HL-60/S4 treated with phorbol 12-myristate 13-acetate at 8.2 ng/mL for 4 days and 3 days (cell line): ENCODE measurements around the gene HIPK4.
"Not testable (repeated sequence)": the region's sequence is repeated elsewhere in the genome, so short reads cannot be mapped to it uniquely, and the experiment has no call there.

ENCODE experiments used
- in situ Hi-C: fragments of 300-500 bp; cut with MboI; formaldehyde crosslinking; loops from 2 replicates; pipeline ENCODE4 v1.15.0; 2022; ENCODE audit warnings: low sequenced_read_pairs

The HIPK4 gene

DNA sequence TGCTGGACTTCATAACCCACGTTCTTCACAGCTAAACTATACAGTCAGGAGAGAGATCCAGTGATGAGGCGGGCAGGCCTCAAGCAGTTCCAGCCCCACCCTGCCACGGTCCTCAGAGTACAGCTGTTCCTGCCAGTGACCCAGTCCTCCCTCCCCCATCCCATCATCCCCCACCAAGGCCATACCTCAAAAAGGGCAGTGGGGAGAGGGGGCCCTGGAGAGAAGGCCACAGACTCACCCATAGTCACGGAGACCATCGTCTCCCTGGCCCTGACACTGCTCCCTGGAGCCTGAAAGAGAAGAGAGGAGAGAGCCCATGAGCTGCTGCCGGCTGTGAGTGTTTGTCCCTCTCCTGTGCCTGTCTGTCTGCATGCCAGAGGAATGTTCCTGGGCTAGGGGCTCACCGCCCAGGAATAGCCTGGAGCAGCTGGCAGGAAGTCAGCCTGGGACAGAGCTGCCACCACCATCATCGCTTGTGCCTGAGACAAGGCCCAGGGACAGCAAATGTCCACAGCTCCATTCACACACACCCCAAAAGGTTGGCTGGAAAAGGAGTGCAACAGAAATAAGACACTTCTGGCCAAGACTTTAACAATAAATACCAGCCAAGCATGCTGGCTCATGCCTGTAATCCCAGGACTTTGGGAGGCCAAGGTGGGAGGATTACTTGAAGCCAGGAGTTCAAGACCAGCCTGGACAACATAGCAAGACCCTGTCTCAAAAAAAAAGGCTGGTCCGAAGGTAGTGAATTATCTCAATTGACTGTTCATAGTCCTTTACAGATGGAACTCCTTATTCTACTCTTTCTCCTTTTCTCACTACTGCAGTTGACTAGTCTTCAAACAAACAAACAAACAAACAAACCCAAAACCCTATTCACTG lies 48.1 kb downstream of the HIPK4 start:
- in situ Hi-C loops = no loop called here

DNA sequence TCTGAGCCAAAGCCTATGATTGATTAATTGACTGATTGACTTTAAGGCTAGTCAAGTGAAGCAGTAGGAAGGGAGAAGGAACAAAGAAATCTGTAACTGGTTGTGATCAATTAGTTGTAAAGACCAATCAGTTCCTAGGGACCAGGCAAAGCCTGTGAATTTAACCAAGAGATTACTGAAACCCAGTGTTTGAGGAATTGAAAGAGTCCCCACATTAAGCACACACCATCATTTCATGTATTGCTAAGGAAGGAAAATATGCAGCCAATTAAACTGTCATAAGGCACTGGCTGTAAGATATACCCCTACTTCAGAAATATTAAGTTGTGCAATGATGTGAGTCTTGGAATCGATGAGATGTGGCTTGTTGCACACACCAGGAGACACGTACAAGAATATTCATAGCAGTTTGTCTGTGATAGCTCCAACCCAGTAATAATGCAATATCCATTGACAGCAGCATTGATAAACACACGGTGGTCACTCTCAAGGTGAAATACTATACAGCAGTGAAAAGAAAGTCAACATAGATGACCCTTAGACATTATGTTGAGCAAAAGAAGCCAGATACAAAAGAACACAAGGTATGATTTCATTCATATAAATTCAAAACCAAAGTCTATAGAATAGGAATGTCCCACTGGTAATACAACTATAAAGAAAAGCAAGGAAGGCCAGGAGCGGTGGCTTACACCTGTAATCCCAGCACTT lies 50.8 kb downstream of the HIPK4 start:
- in situ Hi-C loops = no loop called here

DNA sequence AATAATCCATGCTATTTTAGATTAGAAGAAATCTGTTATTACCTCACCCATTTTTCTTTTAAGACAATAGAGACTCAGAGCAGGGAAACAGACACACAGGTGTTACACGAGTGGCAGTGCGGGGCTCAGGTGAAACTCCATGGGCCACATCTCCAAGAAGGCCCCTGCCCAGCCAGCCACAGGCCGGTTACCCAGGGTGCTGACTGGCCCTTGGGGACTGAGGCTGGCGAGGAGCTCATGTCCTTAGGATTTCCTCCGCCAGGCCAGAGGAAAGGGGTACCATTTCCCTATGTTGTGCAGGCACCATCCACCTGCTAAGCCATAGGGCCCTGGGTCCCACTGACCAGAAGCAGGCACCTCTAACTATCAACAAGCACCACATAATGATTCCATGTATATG lies 52.4 kb downstream of the HIPK4 start:
- in situ Hi-C loops = no loop called here

DNA sequence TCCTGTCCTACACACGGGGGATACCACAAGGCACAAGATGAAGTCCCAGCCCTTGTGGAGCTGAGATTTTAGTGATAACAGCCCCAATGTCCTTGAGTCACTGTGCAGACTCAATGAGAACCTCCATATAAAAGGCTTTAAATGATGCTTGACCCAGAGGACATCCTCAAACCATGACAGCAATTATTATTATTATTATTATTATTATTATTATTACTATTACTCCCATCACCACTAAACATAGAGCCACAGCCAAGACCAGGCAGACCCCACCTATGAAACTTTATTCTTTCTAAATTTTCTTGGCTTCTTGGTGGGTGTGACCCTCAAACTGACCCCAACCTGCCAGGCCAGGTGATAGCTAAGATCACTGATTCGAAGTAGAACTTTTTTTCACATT lies 52.9 kb downstream of the HIPK4 start:
- in situ Hi-C loops = no loop called here

DNA sequence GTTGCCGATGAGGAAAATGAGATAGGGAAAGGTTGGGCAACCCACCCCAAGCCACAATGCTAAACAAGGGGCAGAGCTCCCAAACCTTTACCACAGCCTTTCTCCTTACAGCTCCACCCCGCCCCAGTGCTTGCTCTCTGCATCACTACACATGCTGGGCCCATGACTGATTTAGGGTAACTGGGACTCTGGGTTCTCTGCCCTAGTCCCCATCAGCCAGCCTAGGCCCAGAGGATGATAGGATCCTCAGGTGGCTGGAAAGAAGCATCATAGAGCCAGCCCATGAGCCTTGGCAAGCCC lies 53.4 kb downstream of the HIPK4 start:
- in situ Hi-C loops = no loop called here

DNA sequence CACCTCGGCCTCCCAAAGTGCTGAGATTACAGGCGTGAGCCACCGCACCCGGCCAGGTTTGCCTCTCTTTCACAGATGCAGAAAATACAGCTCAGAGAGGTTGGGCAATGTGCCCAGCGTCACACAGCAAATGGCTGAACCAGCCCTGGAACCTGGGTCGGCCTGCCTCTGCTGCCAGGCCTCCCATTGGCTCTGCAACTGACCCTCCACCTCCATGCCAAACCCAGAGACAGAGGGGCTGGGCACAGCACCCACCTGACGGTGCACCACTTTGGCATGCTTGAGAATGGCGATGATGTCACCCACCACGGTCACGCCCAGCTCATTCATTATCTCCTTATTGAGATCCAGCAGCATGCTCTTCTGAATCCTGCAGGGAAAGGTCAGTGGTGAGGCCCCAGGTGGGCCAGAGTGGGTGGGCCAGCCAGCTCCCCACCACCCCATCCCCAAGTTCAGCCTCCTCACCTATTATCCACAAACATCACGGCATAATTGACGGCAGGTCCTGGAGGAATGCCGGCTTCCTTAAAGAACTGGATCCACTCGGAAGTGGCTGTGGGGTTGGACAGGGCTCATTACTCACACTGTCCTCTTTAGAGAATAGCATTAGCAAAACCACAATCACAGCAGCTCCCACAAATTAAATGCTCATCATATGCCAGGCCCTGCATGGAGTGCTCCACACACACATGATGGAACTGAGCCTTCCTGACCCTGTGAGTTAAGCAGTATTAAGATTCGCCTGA lies 54.0 kb downstream of the HIPK4 start:
- in situ Hi-C loops = no loop called here

DNA sequence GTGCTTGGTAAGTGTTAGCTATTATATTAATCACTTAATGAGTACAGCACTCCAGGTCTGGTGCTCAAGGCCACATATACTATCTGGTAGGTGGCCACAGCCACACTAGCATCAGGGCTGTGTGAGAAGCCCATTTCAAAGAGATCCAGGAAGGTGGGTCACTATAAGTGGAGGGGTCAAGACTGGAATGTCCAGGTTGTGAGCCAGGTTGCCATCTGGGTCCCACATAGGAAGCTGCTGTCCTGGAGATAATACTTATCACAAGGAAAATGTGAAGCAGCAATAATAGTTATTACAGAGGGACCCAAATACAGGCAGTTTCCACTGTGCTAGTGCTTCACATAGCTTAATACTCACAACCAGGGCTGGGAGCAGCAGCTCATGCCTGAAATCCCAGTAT lies 54.9 kb downstream of the HIPK4 start:
- in situ Hi-C loops = no loop called here

DNA sequence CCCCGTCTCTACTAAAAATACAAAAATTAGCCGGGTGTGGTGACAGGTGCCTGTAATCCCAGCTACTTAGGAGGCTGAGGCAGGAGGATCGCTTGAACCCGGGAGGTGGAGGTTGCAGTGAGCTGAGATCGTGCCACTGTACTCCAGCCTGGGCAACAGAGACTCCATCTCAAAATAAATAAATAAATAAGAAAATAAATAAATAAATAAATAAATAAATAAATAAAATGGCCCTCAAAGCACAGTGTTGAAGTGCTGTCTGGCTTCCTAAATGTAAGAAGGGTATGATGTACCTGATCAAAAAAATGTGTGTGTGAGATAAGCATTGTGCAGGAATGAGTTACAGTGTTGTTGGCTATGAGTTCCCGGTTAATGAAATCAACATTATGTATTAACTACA lies 56.9 kb downstream of the HIPK4 start:
- in situ Hi-C loops = not testable (repeated sequence)

DNA sequence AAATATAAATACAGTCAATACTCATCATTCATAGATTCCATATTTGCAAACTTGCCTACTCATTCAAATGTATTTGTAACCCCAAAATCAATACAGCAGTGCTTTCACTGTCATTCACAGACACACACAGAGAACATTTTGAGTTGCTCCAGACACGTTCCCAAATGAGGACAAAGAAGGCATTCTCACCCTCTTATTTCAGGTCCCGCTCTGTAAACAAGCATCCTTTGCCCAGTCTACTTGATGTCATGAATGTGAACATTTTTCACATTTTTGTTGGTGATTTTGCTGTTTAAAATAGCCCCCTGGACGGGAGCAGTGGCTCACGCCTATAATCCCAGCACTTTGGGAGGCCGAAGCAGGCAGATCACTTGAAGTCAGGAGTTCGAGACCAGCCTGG lies 57.3 kb downstream of the HIPK4 start:
- in situ Hi-C loops = no loop called here

DNA sequence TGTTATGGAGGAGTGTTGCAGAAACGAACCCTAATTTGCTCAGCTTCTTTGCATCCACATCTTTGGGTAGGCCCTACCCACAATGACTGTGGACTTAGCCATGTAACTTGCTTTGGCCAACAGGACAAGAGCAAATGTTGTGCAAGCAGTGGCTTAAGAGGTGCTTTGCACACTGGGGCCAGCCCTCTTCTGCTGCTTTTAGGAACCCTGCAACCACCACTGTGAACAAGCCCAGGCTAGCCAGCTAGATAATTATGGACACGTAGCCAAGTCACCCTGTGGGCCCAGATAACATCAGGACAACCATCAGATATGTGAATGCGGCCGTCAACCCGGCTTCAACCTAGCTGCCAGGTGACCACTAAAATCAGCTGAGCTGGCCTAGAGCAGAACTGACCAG lies 58.9 kb downstream of the HIPK4 start:
- in situ Hi-C loops = no loop called here
